ENCODE measurements around the gene HS1BP3. TPM values are rescaled to one million over a fixed set of nuclear protein-coding genes. Genes with fewer than 3 reads are reported as not detected.

HS1BP3 gene
- total RNA-seq, 1 donor from 2014 or later = 21.8 TPM

DNA sequence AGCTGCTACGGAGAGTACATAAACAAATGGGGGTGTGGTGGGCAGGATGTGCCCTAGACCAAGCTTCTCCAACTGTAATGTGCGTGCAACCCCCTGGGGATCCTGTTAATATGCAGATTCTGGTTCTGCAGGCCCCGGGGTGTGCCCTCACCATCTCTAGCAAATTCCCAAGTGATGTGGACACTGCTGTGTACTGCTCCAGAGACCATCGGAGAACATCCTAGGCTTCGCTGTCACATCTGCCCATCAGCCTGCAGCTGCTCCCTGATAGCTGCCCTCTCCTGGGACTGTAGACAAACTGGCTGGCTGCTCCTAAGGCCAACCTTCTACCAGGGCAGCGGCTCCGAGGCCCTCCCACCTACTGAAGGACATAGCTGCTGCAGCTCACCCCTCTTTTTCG is 3.2 kb downstream of the HS1BP3 start:
- no peak for DNase-seq (ENCODE audit: low read depth in 2 of 2)

- DNase-seq (ENCODE audit: low read depth in 2 of 2) = no peak
Measured at GRCh38 chr2:20647211-20647610, 3.7 kb downstream of the HS1BP3 start.

DNA sequence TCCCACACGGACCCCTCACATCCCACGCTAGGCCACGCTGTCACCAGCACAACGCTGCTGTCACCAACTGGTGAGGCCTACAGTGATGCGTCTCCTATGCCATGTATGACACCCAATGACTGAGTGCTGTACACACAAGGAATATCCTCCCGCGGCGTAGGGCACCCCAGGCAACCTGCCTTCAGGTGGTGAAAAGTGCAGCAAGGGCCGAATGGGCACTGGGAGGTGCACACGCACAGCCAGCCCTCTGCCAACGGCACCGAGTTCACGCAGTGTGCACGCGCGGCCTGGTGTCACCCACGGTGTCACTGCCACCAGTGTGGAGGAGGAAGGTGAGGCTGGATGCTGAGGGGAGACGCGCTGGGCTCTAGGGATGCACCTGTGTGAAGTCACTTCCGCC is 4.5 kb downstream of the HS1BP3 start:
- no peak for DNase-seq (ENCODE audit: low read depth in 2 of 2)

DNA sequence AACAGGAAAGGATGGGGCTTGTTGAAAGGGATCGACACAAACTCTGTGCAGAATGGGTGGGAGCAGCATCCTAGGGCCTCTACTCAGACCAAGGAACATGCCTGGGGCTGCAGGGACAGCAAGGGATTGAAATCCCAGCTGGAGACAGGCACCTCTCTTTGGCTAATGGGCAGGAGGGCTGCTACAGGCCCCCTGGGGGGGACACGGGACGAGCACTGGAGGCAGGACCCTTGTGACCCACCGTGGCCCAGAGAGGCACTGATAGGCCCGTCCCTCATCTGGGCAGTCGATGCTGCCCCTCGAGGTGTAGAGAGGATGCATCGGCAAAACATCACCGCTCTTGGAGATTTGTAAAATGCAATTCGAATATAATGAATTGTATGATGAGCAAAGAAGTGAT is 5.1 kb downstream of the HS1BP3 start:
- DNase-seq (ENCODE audit: low read depth in 2 of 2) = no peak

GRCh38 chr2:20645301-20645701 is 5.6 kb downstream of the HS1BP3 start:
- DNase-seq (ENCODE audit: low read depth in 2 of 2) = no peak

GRCh38 chr2:20643826-20644225 is 7.1 kb downstream of the HS1BP3 start:
- DNase-seq (ENCODE audit: low read depth in 2 of 2) = no peak

- DNase-seq (ENCODE audit: low read depth in 2 of 2) = no peak
Measured at GRCh38 chr2:20643060-20643459, 7.8 kb downstream of the HS1BP3 start.

DNA sequence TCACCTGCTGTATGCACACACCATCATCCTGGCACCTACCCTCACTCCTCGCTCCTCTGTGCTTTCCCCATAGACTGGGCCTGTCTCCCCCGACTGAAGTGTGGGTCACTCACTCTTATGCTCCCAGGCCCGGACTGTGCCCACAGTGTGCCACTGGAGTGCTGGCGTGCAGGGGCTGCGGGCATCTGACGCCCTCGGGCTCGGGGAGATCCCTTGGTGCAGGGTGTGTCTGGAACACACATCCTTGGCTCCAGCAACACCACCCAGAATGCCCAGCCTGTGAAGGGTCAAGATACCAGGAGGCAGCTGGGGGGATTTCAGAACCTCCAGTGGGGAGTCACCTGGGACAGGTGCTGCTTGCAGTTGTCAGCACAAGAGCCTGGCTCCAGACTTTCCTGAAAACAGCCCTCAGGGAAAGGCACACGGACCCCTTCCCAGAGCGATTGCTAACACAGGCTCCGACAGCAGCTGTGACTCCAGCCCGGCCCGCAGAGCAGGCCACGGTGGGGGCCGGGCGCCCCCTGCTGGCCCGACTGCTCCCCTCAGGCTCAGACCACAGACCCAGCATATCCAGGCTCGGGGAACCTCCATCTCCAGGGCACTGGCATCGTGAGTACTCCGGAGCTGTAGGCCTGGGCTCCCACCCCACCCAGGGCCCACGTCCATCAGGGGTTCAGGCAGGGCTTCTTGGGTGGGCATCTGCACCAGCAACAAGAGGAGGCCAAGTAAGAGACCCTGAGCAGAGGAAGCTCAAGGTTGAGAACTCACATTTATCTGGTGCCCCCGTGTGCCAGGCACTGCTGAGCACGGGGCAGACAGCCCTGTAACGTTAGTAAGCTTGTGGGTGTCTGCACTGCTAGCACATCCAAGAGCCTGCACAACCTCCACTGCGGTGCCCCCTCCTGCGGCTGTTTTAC is 8.6 kb downstream of the HS1BP3 start:
- DNase-seq (ENCODE audit: low read depth in 2 of 2) = peak; percentile 77 to 82

DNA sequence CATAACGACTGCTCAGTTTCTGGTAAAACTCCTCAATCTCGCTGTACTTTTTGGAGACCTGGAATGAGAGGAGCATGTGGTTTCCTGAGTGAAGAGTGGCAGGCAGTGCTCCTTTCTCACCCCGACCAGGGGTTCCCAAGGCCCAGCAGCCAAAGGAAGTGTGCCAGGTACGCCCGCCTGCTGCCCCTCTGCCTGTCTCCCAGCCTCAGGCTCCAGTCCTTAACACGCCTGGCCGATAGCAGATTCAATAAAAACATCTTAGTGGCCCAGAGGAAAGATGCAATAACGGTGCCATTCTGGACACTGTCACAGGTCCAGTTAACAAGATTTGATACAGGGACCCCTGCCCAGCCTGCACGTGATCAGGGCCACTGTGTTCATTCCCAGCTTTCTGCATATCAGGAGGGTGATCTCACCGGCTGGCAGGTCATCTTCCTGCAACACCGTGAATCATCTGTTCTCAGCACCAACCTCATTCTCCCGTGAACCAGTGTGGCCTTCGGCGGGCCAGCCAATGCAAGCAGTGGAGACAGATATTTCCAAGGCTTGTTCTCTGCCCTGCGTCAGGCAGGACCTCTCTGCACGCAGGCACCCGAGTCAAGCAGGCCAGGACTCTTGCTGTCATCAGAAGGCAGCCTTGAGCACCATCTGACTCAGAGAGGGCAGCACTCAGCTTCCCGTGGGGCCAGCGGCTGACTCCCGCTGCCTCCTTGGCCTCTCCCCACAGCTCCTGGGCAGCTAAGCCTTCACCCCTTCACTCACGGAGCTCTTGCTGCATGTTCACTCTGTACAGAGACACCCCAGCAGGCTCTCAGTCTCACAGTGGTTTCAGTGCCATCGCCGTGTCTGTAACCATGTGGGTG is 9.5 kb downstream of the HS1BP3 start:
- peak in 1 of 2 donors; percentile 71 for DNase-seq (ENCODE audit: low read depth in 2 of 2)

GRCh38 chr2:20640411-20641122 is 10.3 kb downstream of the HS1BP3 start:
- no peak for DNase-seq (ENCODE audit: low read depth in 2 of 2)

- DNase-seq (ENCODE audit: low read depth in 2 of 2) = no peak
Measured at GRCh38 chr2:20638646-20639430, 12.1 kb downstream of the HS1BP3 start.

DNA sequence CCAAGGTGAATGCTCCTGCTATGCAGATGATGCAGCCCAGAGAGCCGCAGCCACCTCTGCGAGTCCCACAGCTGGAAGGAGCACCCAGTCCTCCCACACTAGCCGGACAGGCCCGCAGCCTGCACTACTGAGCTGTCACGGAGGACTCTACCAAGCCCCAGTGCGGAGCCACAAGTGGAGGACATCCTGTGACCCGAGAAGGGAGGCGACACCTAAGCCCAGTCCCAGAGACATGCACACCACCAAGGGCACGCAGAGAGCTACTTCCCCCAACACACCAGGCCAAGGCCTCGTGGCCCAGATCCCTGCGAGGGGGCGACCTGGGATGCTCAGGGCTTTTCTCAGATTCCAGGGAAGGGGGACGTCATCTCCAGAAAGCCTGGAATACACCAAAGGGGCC is 12.9 kb downstream of the HS1BP3 start:
- no peak for DNase-seq (ENCODE audit: low read depth in 2 of 2)

- no peak for DNase-seq (ENCODE audit: low read depth in 2 of 2)
Measured at GRCh38 chr2:20637147-20637546, 13.8 kb downstream of the HS1BP3 start.

DNA sequence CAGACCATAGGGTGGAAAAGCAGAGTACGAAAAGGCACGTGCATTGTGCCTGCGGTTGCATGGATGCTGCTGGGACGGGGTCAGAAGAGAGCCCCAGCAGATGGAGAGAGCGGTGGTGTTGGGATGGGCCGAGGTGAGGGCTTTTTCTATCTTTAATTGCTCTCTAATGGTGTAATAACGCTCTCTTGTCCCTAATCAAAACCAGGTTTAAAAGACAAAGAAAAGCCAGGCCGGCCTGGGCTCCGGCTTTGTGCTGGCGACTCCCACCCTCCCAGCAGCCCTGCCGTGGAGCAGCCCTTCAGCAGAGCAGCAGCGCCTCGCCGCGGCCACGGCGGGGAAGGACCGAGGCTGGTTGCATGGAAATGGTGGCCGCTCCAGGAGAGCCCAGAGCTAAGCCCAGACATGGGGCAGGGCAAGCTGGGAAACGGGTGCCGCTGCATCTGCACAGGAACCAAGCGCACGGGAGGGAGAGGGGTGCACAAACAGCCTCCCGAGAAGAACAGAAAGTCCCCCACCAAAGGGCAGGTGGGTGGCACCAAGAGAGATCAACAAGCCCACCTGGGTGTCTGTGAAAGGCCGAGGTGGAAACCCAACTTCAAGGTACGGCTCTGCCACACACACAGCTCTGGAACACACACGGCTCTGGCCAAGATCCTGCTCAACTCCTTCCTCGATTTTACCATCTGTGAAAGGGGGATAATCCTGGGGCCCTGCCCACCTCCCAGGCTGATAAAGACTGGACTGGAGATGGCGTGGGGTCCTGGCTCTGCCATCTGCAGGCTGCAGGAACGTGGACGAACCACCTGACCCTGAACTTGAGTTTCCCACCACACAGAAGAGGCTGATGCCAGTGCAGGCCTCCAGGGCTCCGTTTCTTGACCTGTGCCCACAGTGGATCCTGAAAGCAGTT is 15.0 kb downstream of the HS1BP3 start:
- peak; percentile 86 to 90 for DNase-seq (ENCODE audit: low read depth in 2 of 2)

GRCh38 chr2:20635113-20635510 is 15.8 kb downstream of the HS1BP3 start:
- DNase-seq (ENCODE audit: low read depth in 2 of 2) = no peak

GRCh38 chr2:20634507-20635112 is 16.3 kb downstream of the HS1BP3 start:
- DNase-seq (ENCODE audit: low read depth in 2 of 2) = peak in 1 of 2 donors; percentile 62

DNA sequence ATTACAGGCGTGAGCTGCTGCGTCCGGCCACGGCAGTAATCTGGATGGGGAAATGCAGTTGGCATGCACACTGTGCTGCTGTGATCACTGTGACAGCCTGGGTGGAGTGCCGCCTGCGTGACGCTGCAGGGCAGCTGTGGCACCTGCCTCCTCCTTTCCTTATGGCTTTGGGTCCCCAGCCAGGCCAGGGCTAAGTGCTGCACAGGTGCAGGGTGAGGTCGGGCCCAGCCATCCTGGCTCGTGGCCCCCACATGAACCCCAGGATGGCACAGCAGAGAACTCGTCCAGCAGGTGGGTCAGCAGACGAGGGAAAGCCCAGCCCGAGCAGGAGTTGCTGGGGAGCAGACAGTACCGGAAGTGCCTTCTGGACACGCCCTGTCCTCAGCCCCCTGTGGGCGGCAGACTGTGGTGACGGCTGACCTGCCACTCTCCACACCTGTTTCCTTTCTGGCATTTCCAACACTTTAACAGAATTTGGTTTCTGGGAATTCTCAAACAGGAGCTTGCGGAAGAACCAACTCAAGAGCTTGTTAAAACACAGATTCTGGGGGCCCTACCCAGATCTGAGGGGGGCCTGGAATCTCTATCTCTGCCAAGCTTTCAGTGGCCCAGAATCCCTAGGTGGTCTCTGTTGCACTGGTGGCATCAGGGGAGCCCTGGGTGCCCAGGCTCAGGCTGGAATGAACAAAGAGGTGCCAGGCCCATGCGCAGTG is 16.9 kb downstream of the HS1BP3 start:
- DNase-seq (ENCODE audit: low read depth in 2 of 2) = peak; percentile 70 to 76

GRCh38 chr2:20633001-20633400 is 17.9 kb downstream of the HS1BP3 start:
- no peak for DNase-seq (ENCODE audit: low read depth in 2 of 2)

DNA sequence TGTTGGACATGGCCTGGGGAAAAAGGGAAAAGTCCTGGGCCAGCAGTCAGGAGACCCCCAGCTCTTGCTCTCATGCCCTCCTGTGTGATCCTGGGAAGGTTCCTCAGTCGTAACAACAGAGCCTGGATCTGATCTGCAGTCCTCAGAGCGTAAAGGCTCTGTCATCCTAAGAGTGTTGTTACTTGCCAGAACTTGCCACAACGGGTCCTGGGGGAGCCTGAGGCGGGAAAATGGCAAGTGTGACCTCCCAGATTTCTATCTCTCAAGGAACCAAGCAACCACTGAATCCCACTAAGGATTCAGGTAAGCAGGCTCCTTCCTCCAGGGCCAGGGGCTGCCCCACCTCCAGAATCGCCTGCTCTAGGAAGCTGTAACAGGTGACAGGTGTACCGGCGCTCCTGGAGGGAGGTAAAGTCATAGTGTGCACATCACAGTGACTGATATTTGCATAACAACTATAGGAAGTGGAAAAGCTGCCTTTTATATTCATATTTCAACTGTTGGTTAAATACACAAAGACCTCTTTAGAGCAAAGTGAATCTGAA is 18.4 kb downstream of the HS1BP3 start:
- DNase-seq (ENCODE audit: low read depth in 2 of 2) = no peak

Measured in lung microvascular endothelial cell (primary cell).